ENCODE results near the gene TMIE.

Gene TMIE, protein sequence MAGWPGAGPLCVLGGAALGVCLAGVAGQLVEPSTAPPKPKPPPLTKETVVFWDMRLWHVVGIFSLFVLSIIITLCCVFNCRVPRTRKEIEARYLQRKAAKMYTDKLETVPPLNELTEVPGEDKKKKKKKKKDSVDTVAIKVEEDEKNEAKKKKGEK

DNA sequence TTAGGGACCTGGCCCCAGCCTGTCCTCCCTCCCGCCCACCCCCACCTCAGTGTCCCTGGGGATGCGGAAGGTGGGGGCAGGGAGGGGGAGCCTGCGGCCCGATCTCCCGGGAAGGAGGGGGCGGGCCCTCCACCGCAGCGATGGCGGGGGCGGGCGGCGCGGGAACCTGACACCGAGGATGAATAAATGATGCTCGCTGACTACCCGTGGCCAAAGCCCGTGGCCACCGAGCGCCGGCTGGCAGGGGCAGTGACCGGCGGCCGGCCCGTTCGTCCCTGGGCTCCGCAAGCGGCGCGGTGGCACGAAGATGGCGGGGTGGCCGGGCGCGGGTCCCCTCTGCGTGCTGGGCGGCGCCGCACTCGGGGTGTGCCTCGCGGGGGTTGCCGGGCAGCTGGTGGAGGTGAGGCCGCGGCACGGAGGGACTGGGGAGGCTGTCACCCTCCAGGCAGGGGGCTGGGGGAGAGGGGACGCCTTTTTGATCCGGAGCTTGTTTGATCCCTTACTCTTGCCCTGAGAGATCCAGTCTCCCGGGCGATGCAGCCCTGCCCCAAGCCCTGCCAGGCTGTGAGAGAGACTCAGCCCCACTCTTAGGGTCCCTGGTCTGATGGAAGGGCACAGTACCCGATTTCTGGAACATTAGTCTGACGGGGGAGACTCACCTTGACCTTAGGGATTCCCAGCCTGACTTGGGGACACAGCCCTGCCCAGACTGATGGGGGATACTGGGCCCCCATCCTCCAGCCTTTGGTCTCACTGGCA, at the start of gene TMIE:
TMIE (plus strand) TSS at position 212 of the 759 bp plus-strand sequence; CDS start at position 308, 96 bp downstream.
- DNase-seq, result peak; percentile 39

DNA sequence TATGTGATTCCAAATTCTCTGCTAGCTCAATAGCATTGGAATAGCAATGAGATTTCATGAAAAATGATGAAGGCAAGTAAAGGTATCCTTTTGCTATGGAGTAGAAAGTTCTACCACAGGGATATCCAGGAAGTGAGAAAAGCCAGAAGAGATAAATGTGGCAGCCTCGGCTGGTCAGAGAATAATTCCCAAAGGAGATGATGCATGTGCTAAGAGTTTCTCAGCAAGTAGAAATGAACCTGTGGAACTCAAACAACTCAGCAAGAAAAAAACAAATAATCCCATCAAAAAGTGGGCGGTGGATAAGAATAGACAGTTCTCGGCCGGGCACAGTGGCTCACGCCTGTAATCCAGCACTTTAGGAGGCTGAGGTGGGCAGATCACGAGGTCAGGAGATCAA, 45.9 kb upstream of the TMIE start:
- DNase-seq, result no peak

DNA sequence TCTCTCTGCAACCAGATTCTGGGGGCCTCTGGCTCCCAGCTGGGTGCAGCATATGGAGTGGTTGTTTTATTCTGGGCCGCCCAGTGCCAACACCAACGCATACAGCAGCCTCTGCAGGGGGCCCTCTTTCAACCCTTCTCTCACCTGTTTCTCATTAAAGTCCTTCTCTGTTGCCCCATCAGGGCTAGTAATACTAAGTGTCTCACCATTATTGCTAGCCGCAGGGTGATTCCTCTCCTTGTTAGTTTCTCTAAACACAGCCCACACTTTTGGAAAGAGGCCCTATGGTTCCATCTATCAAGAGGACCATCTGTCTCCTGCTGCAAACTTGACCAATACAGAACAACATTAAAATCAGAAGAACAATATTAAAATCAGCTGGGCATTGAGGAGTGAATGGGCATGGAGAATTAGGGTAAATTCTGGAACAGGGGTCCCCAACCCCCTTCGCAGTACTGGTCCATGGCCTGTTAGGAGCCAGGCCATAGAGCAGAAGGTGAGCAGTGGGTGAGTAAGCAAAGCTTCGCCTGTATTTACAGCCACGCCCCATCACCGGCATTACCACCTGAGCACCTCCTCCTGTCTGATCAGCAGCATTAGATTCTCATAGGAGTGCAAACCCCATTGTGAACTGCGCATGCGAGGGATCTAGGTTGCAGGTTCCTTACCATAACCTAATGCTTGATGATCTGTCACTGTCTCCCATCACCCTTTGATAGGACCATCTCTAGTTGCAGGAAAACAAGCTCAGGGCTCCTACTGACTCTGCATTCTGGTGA, 44.2 kb upstream of the TMIE start:
- DNase-seq, result peak; percentile 85

DNA sequence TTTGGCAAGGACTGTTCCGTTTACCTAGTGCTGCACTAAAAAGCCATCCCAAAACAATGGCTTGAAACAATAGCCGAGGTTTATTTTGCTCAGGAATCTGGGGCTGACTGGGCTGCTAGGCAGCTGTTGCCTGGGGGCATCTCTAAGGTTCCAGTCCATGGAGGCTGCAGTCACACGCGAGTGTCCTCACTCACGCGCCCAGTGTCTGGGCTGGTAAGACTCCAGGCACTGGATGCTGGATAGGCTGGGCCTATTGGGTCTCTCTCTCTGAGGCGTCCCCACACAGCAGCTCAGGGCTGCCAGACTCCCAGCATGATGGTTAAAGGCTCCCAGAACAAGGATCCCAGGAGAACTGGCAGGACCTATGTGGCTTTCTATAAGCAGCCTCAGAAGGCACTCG, 41.9 kb upstream of the TMIE start:
- peak; percentile 48 for DNase-seq

DNA sequence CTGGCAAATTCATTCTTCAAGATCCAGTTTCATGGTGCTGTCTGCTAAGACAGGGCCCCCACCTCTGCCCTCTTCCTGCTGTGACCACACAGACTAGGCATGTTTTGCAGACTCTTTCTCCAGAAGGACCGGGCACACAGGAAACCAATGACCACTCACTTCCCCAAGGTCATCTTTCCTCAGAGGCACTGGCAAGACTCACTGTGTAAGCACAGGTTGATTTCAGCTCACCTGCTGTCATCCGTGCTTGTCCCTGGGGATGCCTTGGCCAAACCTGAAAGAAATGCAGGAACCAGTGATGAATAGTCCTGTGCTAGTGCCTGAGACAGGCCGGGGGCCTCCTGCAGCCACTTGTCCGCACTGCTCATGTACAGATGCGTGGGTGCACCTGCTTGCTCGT, 41.2 kb upstream of the TMIE start:
- DNase-seq, result no peak

DNA sequence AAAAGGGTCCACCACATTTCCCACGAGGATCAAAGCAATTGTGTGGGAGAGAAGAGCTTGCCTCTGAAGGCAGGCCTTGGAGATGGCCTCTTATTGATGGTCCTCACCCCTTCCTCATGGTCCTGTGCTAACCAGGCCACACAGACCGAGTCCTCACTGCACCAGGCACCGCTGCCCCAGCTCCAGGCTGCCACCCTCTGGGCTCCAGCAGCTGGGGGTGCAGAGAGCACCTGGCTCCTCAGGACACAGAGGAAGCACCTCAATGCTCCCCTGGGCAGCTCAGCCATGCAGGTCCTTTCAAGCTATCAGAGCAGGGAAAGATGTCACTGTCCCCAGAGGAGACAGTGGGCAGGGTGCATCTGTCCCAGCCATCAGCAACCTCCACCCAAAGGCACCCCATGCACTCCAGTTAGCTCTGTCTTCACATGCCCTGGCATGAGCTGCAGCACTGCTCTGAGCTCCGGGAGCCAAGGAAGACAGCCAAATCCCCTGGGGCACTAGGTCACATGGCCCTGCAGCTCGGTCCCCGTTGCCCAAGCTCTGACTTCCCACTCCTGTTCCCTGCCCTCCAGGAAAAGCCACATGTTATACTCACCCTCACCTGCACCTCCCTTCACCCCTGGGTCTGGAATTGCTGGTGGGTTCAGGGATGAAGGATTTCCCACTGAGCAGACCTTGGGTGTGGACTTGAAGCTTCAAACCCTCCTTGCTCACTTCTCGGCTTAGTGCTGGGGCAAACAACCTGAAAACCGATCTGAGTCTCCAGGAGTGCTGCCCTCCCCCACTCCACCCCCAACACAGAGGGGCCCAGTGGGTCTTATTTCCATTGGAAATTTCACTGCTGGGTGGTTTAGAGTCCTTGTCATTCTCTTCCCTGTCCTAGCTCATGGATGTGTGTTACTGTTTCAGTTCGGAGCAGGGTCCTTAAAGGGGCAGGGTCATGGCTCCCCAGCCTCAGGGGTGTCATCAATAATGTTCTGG, 40.4 kb upstream of the TMIE start:
- peak; percentile 52 for DNase-seq

DNA sequence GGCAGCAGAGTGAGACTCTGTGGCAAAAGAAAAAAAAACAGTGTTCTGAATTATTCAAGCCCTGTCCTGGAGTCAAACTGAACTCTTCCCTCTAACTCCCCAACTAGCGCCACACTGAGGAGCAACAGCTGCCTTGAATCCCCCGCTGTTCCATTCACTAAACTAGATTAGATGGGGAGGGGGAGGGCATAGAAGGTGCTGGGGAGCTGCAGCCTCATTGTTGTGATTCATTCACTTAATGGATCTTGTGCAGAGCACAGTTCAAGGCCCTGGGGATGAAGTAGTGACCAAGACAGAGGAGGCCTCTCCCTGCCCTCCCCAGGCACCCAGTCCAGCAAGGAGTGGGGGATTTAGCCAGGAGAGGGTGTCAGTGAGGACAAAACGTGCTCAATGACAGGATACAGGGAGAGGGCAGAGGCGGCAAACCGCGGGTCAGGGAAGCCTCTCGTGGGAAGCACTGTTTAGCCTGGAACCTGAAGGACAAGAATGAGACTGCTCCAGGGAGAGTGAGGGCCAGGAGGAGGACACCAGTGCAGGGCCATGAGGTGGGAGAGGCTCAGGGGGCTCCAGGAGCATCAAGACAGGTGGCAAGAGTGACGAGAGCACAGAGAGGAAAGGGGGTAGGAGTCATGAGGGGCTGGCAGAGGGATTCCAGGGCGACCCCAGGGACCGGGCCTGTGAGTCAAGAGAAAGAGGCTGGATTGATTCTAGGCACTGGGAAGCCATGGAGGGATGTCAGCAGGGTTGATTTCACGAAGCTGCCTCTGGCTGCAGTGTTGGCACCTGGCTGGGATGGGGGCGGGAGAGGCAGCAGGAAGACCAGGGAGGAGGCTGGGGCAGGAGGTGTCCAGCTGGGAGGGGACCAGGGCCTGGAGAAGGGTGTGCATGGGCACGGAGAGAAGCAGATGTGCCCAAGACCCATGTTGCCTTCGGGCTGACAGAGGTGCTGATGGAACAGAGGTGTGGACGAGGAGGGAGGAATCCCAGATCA, 39.1 kb upstream of the TMIE start:
- DNase-seq, result no peak

DNA sequence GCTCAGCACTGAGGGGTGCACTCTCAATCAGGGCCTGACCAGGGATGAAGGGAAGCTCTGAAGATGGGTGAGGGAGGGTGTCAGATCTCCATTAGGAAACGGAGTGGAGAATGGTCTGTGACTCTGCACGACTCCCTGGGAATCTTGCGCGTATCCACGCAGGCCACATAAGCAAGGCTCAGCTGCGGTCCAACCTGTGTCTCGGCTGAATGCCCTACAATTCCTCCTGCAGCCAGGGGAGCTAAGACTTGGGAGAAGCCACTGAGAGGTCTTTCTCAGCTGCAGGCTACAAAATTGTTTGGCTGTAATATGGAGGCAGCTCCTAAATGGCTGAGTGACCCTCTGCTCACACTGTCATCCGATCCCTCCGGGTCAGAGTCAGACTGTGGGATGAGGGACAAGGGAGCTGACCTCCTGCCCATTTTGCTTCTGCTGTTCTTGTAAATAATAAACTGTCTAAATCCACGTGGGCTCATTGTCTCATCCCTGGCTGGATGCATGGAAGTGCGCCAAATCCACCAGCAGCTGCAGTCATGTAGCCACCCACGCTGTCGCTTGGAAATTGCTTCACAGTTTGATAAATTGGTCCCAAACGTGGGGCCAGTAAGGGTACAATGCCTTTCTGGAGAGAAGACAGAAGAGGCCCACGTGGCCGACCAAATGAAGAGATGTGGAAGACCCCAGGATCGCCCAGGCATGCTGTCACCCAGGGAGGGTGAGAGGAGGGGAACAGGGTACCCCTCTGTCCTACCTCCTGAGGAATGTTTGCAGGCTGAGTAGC, 38.2 kb upstream of the TMIE start:
- peak; percentile 7 for DNase-seq

DNA sequence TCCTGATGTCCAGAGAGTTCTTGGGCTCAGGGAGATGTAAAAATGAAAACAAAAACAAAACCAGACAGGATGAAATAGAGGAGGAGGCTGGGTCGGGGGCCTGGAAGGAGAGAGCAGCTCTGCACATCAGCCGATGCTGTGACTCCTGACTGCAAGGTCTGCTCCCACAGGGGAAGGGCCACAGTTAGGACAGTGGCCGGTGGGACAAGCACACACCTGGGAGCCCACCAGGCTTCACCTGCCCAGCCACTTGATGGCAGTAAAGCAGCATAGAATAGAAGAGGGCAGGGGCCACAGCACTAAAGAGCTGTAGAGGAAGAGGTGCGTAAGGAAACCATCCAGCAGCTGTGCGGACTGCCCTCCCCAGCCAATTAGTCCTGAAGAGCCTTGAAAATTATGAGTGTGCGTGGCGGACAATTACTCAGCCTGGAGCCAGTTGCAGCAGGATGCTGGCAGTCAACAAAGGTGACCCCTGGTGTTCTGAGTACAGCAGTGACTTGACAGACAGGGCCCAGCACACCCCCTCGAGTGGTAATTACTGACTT, 37.5 kb upstream of the TMIE start:
- DNase-seq, result peak; percentile 81

DNA sequence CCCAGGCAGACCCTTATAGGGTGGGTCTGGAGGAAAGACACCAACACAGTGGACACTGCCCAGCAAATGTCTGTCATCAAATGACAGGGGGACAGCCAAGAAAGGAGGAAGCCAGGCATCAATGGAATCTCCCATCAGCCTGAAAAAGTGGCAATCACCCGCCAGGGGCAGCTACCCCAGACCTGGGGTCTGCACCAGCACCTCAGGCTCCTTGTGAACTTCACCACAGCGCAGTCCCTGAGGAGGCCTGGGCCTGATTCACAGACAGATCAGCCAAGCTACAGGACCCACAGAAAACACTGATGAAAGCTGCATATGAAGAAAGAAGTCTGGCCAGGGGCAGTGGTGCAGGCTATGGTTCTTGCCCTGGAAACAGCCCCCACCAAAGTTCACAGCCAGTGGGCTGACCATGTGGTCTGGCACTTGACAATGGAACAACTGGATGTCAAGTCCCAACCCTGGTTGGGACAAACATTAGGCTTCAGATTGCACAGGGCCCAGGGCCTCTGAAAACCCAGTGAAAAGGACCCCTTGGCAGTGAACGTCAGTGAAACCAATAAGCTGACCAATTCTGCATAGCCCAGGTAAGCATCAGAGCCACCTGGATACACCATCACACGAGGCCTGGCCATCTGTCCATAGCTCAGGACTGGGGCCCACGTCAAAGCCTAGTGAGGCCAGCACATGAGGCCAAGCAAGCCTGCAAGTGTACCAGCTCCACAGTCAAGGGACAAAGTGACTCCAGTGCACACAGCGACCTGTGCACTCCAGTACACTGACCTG, 36.8 kb upstream of the TMIE start:
- DNase-seq, result no peak

DNA sequence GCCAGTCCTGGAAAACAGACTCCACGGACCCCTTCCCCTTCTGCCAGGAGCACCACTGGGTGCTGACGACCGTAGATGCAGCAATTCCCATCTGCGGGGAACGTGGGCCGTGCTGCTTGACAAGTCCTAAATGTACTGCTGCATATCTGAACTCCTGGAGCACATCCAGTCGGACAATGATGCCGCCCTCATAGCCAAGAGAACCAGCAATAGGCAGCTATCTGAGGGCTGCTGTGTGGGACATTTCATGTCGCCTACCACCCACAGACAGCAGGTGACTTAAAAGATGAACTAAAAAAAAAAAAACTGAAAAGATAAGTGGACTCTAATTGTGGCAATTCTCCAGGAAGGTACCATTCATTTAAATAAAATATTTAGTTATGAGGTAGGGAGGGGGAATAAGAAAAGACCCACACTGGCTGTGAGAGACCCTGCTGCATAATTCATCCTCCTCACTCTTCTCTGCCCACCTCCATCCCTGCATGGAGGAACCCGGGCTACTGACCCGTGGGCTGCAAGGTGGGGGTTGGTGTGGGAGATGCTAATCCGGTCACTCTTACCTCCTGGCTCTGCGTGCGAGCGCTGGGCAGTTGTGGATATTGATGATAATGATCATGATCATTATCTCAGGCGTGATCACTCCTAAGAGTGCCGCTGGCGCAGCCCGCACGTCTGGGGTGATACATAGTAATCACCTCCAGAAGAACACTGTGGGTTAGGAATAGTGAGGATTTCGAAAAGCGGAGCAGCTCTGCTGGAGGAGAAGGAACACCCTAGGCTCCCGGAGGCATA, 36.0 kb upstream of the TMIE start:
- DNase-seq, result no peak

DNA sequence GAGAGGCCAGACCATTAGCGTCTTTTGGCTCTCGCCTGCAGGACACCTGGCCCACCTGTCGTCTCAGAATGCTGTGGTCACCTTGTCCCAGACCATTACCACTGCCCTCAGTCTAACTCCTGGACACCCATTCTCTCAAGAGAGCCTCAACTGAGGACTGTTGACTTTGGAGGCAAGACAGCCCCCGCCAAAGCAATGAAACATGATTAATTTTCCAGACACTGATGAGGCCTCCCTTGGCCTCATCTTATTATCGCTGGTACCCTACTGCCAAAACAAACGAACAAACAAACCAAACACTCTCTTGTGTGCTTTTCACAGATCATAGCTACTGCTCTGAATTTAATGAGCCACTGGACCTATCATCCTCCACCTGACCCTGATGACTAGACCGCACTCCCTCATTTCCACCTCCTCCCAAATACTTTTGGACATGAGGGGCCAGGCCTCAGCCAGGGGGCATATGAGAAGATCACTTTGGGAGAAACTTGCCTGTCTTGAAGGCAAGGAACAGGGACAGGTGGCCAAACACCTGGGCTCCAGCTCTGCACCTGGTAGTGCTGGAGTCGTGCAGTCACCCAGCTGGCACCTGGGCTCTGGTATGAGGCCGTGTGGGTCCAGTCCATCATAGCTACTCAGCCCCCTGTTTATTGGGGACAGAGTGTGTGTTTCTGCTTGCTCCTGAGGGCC, 35.3 kb upstream of the TMIE start:
- peak; percentile 19 for DNase-seq

DNA sequence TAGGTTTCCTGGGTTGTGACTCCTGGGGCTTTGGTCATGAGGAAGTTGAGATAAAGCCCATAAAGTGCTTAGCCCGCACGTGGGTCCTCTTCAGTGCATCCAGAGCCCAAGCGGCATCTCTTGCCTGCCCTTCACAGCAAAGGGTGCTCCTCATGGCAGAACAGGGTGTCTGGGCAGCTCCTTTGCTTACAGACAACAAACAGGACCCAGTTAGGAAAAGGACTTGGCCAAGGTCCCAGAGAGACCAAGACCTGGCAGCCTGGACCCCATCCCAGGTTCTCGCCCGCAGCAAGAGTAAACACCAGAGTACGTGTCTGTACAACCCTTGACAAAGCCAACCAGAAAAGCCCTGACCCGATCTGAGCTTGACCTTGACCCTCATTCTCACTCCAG, 34.7 kb upstream of the TMIE start:
- DNase-seq, result no peak

DNA sequence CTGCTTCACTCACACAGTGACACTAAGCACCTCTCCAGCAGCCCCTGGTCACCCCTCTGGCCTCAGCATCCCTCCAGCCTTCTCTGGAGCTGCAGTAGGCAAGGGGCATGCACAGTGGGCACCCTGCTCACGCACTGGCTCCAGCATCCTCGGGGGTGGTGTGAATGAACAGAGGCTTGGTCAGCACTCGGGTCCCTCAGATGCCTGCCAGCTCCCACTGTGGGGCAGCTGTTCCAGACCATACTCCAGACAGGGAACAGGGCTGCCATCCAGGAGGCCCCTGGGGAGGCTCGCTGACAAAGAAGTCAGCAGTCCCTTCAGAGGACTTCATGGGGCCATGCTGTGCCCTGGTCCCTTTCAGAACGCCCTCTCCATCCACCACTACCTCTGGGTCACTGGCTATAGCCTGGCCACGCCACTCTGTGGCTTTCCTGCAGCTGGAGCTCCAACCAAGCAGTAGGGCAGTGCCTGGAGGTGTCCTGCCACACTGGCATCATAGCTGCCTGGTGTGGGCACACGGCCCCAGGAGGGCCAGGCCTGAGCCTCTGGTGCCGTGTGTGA, 34.1 kb upstream of the TMIE start:
- no peak for DNase-seq

DNA sequence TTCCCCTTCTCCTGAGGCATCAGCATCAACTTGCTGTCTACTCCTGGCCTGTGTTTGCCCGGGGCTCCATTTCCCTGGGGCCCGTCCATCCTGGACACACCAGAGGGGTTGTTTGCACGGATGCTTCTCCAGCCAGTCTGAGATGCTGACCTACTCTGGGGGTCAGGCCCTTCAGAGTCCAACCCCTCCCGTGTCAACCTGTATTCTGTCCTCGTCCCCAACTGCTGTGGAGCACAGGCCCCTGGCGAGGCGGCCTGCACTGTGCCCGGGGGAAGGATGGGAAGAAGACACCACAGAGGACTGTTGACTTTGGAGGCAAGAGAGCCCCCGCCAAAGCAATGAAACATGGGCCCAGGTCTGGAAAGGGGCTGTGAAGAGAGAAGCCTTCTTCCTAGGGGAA, 33.5 kb upstream of the TMIE start:
- no peak for DNase-seq

DNA sequence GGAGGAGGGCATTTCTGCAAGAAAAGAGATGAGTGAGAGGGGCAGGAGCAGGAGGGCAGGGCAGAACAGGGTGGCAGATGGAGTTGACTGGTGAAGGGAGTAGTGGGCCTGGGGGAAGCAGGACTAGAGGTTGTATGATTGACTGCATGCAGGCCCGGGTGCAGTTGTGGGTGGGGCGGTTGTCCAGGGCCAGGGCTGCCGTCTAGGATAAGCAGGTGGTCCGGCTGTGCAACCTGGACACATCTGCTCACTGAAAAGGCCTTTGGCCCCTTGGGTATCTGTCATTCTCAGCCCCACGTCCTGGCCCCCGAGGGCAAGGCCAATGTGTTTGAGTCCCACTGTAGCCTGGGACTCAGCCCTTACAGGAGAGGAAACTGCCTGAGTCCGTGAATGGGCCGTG, 33.1 kb upstream of the TMIE start:
- DNase-seq, result no peak

DNA sequence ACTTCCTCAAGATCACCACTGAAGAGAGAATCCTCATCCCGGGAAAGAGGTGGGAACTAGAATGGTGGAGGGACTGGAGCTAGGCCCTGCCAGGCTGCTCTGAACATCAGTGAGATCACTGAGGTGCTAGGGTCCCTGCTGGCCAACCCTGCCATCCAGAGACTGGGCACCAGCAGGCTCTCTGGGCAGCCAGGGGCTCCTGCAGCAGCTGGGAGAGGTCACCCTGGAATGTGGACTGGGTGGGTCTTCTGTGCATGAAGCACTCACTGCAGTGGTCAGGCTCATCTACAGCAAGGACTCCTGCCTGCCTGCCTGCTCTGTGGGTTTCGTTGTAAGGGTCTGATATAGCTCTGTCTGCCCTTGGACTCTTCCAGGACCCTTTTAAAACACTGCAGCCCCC, 32.6 kb upstream of the TMIE start:
- DNase-seq, result no peak

All from NCI-H345 (cell line).